K562 (cell line): ENCODE measurements around the gene MTMR3. TPM values are rescaled to one million over a fixed set of nuclear protein-coding genes. Genes with fewer than 3 reads are reported as not detected.
A peak's percentile ranks its signal among the peaks of the same experiment; 100 is the strongest.

ENCODE experiments used
- ARID4B ChIP-seq: sonication (generic); formaldehyde crosslinking; IDR thresholded peaks from 2 replicates; pipeline ENCODE4 v1.8.0; 2022; ENCODE audit warnings: mild to moderate bottlenecking, missing genetic modification reagents
- ELF2 ChIP-seq: fragments of 250-450 bp; sonication (Bioruptor Pico); IDR thresholded peaks from 2 replicates; pipeline ENCODE4 v1.5.0; 2021; ENCODE audit warnings: mild to moderate bottlenecking
- FOXO4 ChIP-seq: fragments of 450-650 bp; formaldehyde crosslinking; IDR thresholded peaks from 2 replicates; pipeline ENCODE4 v1.4.0; 2020; ENCODE audit warnings: mild to moderate bottlenecking, moderate library complexity
- HDAC3 ChIP-seq: fragments of 450-650 bp; IDR thresholded peaks from 2 replicates; pipeline ENCODE4 v1.6.1; 2018; ENCODE audit warnings: borderline replicate concordance, mild to moderate bottlenecking, moderate library complexity; ENCODE audit not compliant: partially characterized antibody
- HMGXB4 ChIP-seq: sonication (generic); formaldehyde crosslinking; IDR thresholded peaks from 2 replicates; pipeline ENCODE4 v1.8.1; 2023; ENCODE audit warnings: mild to moderate bottlenecking, missing genetic modification reagents
- IRF1 ChIP-seq: sonication (generic); formaldehyde crosslinking; IDR thresholded peaks from 2 replicates; pipeline ENCODE4 v1.8.0; 2022; ENCODE audit warnings: missing genetic modification reagents, mild to moderate bottlenecking, borderline replicate concordance
- KLF10 ChIP-seq: fragments of 250-450 bp; sonication (Bioruptor Pico); IDR thresholded peaks from 2 replicates; pipeline ENCODE4 v1.6.1; 2021; ENCODE audit warnings: matching md5 sums
- LCOR ChIP-seq: sonication (generic); formaldehyde crosslinking; IDR thresholded peaks from 2 replicates; pipeline ENCODE4 v1.8.0; 2022; ENCODE audit warnings: mild to moderate bottlenecking, missing genetic modification reagents
- MYC ChIP-seq, 2 experiments: fragments of 250-450 bp in 1 of 2; sonication (Bioruptor Pico) in 1 of 2; IDR thresholded peaks; 2 replicates each; pipeline versions ENCODE4 v1.5.1 to v1.6.1; 2012 to 2021; ENCODE audit warnings: low read depth in 2 of 2, borderline replicate concordance in 1 of 2, improper control_type of control experiment in 1 of 2, low read length in 1 of 2, mild to moderate bottlenecking in 1 of 2, moderate library complexity in 1 of 2
- SAP30 ChIP-seq: fragments of 200-600 bp; sonication (generic); IDR thresholded peaks from 2 replicates; pipeline ENCODE4 v1.6.1; 2012; ENCODE audit warnings: borderline replicate concordance, low read depth, mild to moderate bottlenecking, moderate library complexity, low read length, control low read depth, inconsistent platforms; ENCODE audit not compliant: insufficient read depth, poor library complexity, severe bottlenecking
- SMARCC2 ChIP-seq: fragments of 450-650 bp; IDR thresholded peaks from 2 replicates; pipeline ENCODE4 v1.6.1; 2017; ENCODE audit warnings: antibody characterized with exemption, moderate library complexity, mild to moderate bottlenecking, low read depth
- SMARCE1 ChIP-seq: fragments of 450-650 bp; IDR thresholded peaks from 2 replicates; pipeline ENCODE4 v1.7.1; 2016; ENCODE audit warnings: mild to moderate bottlenecking
- TAF15 ChIP-seq: fragments of 200-400 bp; formaldehyde crosslinking; IDR thresholded peaks from 2 replicates; pipeline ENCODE4 v1.6.1; 2017; ENCODE audit warnings: mild to moderate bottlenecking, low read depth, low read length, moderate library complexity
- ZBTB5 ChIP-seq: fragments of 450-650 bp; IDR thresholded peaks from 2 replicates; pipeline ENCODE4 v1.6.1; 2017; ENCODE audit warnings: antibody characterized with exemption
- ZNF212 ChIP-seq: fragments of 450-650 bp; formaldehyde crosslinking; IDR thresholded peaks from 2 replicates; pipeline ENCODE4 v1.4.0; 2020; ENCODE audit warnings: mild to moderate bottlenecking
- polyA plus RNA-seq, 8 experiments: library from polyadenylated mRNA; depleted of rRNA in 4 of 8; stranded (reverse) in 5 of 8; unstranded in 3 of 8; fragments of >200 nt; fragmentation: Nextera tagmentation in 2 of 8; fragmentation: Illumina TruSeq in 1 of 8; extraction: Ambion mirVana in 2 of 8; extraction: Trizol in 1 of 8; gene quantifications; 2 replicates each; pipeline versions ENCODE4 v1.2.1 to v1.2.3, GENCODE V29; 2011 to 2014; ENCODE audit warnings: inconsistent platforms in 1 of 8, missing spikeins in 1 of 8
- total RNA-seq, 7 experiments: library from RNA; depleted of rRNA in 6 of 7; stranded (reverse); fragments of >200 nt in 6 of 7; fragmentation: Illumina TruSeq in 2 of 7; extraction: Trizol in 2 of 7; gene quantifications; 2 replicates each; pipeline versions ENCODE4 v1.2.1 to v1.2.3, GENCODE V29; 2011 to 2021; ENCODE audit warnings: low replicate concordance in 1 of 7

MTMR3 gene
- total and polyA plus RNA-seq, 9 of the 15 experiments (the other 6 are each of a cell fraction or from before 2014, with no cell fraction given) = 1.6 to 13.7 (median 7.9) TPM

GRCh38 chr22:29837741-29838598, 45.0 kb upstream of the MTMR3 start, which contains the start of gene ASCC2 (continued):
- 0 out of 2 replicates have a peak, but pooled peaks have one; percentile 53 for TF ChIP-seq HMGXB4 (CRISPR knock-in tag)
- TF ChIP-seq HDAC3 = no peak
- peak; percentile 92 for TF ChIP-seq ELF2 (CRISPR knock-in tag)
- 0 out of 2 replicates have a peak, but pooled peaks have one; percentile 49 for TF ChIP-seq LCOR (CRISPR knock-in tag)
- TF ChIP-seq KLF10 (CRISPR knock-in tag) = no peak
- peak; percentile 43; the same call in 1 of the 2 replicates for TF ChIP-seq MYC (IDR thresholded peaks at IDR 0.05; ENCODE audit: low read depth, low read length)
- no peak for TF ChIP-seq MYC (CRISPR knock-in tag; IDR thresholded peaks at IDR 0.05; ENCODE audit: borderline replicate concordance, low read depth)
- TF ChIP-seq ZBTB5 = peak; percentile 96
- peak; percentile 64 for TF ChIP-seq SAP30
- no peak for TF ChIP-seq IRF1 (CRISPR knock-in tag)
- TF ChIP-seq SMARCE1 = no peak
- no peak for TF ChIP-seq ZNF212 (CRISPR knock-in tag)
- no peak for TF ChIP-seq SMARCC2
- TF ChIP-seq FOXO4 (CRISPR knock-in tag) = no peak
- TF ChIP-seq TAF15 = no peak
- TF ChIP-seq ARID4B (CRISPR knock-in tag) = peak; percentile 79; the same call in 1 of the 2 replicates
